A673 (cell line): Measurements from ENCODE around the gene SLITRK3. TPM values are rescaled to one million over a fixed set of nuclear protein-coding genes. Genes with fewer than 3 reads are reported as not detected.

Experiments
- BruUV-seq: library from RNA; stranded (reverse); fragments of 400-500 nt; replicated peaks from 2 replicates; lab custom pipeline; 2021; lab: Mats Ljungman, UMichigan
- CTCF ChIA-PET: fragments of 300-600 bp; sonication (Branson Sonifier 250); formaldehyde crosslinking; loops from one replicate; lab custom pipeline; 2022; ENCODE audit warnings: antibody characterized with exemption; lab: Charles Lee
- POLR2A ChIA-PET: fragments of 300-600 bp; sonication (Branson Sonifier 250); formaldehyde crosslinking; loops from one replicate; lab custom pipeline; 2022; ENCODE audit warnings: antibody characterized with exemption; ENCODE audit not compliant: low non-redundant PET; lab: Charles Lee
- DNase-seq: peaks from one replicate; pipeline ENCODE4 v3.0.0-alpha.2; 2015; ENCODE audit warnings: low spot score
- H3K27ac ChIP-seq: fragments of 200-600 bp; sonication (generic); 2 replicates; pipeline ENCODE4 v1.5.1; 2016; ENCODE audit warnings: mixed run types, low read depth, mild to moderate bottlenecking, mixed read lengths, antibody characterized with exemption, low read length; ENCODE audit not compliant: poor library complexity, severe bottlenecking
- H3K27me3 ChIP-seq: fragments of 200-600 bp; sonication (generic); replicated peaks from 2 replicates; pipeline ENCODE4 v1.6.1; 2017; ENCODE audit warnings: mixed run types, low read depth, mild to moderate bottlenecking, mixed read lengths, antibody characterized with exemption, low read length; ENCODE audit not compliant: insufficient read depth, poor library complexity
- H3K36me3 ChIP-seq: fragments of 200-600 bp; sonication (generic); 2 replicates; pipeline ENCODE4 v1.6.1; 2016; ENCODE audit warnings: mixed run types, mild to moderate bottlenecking, mixed read lengths, antibody characterized with exemption, low read length; ENCODE audit not compliant: insufficient read depth, poor library complexity, severe bottlenecking
- H3K4me1 ChIP-seq: fragments of 200-600 bp; sonication (generic); 2 replicates; pipeline ENCODE4 v1.6.1; 2017; ENCODE audit warnings: mixed run types, mild to moderate bottlenecking, mixed read lengths, antibody characterized with exemption, low read length; ENCODE audit not compliant: insufficient read depth, poor library complexity, severe bottlenecking
- H3K4me3 ChIP-seq: fragments of 200-600 bp; sonication (generic); 2 replicates; pipeline ENCODE4 v1.5.1; 2016; ENCODE audit warnings: low read depth, mixed run types, mild to moderate bottlenecking, mixed read lengths, low read length; ENCODE audit not compliant: poor library complexity, severe bottlenecking
- H3K9me3 ChIP-seq: fragments of 200-600 bp; sonication (generic); 2 replicates; pipeline ENCODE4 v1.6.1; 2016; ENCODE audit warnings: mixed run types, low read depth, mild to moderate bottlenecking, mixed read lengths, antibody characterized with exemption, low read length; ENCODE audit not compliant: poor library complexity, severe bottlenecking
- CTCF ChIP-seq: fragments of 300-800, 200-600 bp; sonication (generic); conservative IDR thresholded peaks from 2 replicates; pipeline ENCODE4 v1.5.1; 2017; ENCODE audit warnings: low read depth, mild to moderate bottlenecking, antibody characterized with exemption, low read length, moderate library complexity, mixed read lengths
- EZH2 ChIP-seq: fragments of 200-600 bp; sonication (generic); IDR thresholded peaks from 2 replicates; pipeline ENCODE4 v1.6.1; 2017; ENCODE audit warnings: borderline replicate concordance, low read depth, mild to moderate bottlenecking, mixed read lengths, antibody characterized with exemption, low read length; ENCODE audit not compliant: poor library complexity, severe bottlenecking
- intact Hi-C: fragments of 100-400 bp; cut with micrococcal nuclease; formaldehyde crosslinking; loops from one replicate; pipeline ENCODE4 v1.10.0; 2022; ENCODE audit not compliant: unreplicated experiment
- total RNA-seq: library from RNA; stranded (reverse); gene quantifications from 2 replicates; pipeline ENCODE4 v1.2.3, GENCODE V29; 2021

The SLITRK3 gene
- total RNA-seq, 1 experiment from 2014 or later: 5.2 TPM

GRCh38 chr3:165158011-165158410, 38.2 kb downstream of the SLITRK3 start:
- no peak for DNase-seq
- no peaks in the 10 kb centered on the region for H3K27me3 ChIP-seq
- no TSS peak for BruUV-seq
- no peak overlapping the region for H3K27ac ChIP-seq
- no peaks in the 10 kb centered on the region for H3K36me3 ChIP-seq
- POLR2A ChIA-PET: no interaction called here
- CTCF ChIA-PET: no interaction called here
- no peaks in the 10 kb centered on the region for H3K9me3 ChIP-seq
- H3K4me1 ChIP-seq: no peaks in the 10 kb centered on the region
- H3K4me3 ChIP-seq: no peak overlapping the region
- intact Hi-C loops: no loop called here
- TF ChIP-seq EZH2: no peak
- no peak for TF ChIP-seq CTCF

- no peaks in the 10 kb centered on the region for H3K27me3 ChIP-seq
- no peak for DNase-seq
- H3K9me3 ChIP-seq: no peaks in the 10 kb centered on the region
- CTCF ChIA-PET: no interaction called here
- no peaks in the 10 kb centered on the region for H3K4me1 ChIP-seq
- no peak overlapping the region for H3K4me3 ChIP-seq
- intact Hi-C loops: no loop called here
- POLR2A ChIA-PET: no interaction called here
- no TSS peak for BruUV-seq
- no peak for TF ChIP-seq CTCF
- TF ChIP-seq EZH2: no peak
- H3K36me3 ChIP-seq: no peaks in the 10 kb centered on the region
- H3K27ac ChIP-seq: no peak overlapping the region
These were observed 39.3 kb downstream of the SLITRK3 start for GRCh38 chr3:165156757-165157420.

GRCh38 chr3:165148876-165149441, 47.2 kb downstream of the SLITRK3 start:
- no peaks in the 10 kb centered on the region for H3K36me3 ChIP-seq
- BruUV-seq: no TSS peak
- DNase-seq: no peak
- H3K4me1 ChIP-seq: no peaks in the 10 kb centered on the region
- TF ChIP-seq EZH2: no peak
- TF ChIP-seq CTCF: no peak
- no peak overlapping the region for H3K4me3 ChIP-seq
- CTCF ChIA-PET: no interaction called here
- no peak overlapping the region for H3K27ac ChIP-seq
- intact Hi-C loops: no loop called here
- POLR2A ChIA-PET: no interaction called here
- H3K27me3 ChIP-seq: no peaks in the 10 kb centered on the region
- no peaks in the 10 kb centered on the region for H3K9me3 ChIP-seq
